Mesendoderm (in vitro differentiated cells): ENCODE results near the gene ZCWPW1.
"Not testable (repeated sequence)": the region's sequence is repeated elsewhere in the genome, so short reads cannot be mapped to it uniquely, and the experiment has no call there.

Source experiments
- DNase-seq: peaks from one replicate; pipeline ENCODE4 v3.0.0; 2013
- H2AK5ac ChIP-seq: 2 replicates; pipeline ENCODE4 v1.6.1; 2013; ENCODE audit warnings: low read length, inconsistent platforms
- H2BK120ac ChIP-seq: 2 replicates; pipeline ENCODE4 v1.6.1; 2013; ENCODE audit warnings: low read depth, mild to moderate bottlenecking, low read length, moderate library complexity, mixed read lengths
- H2BK15ac ChIP-seq: replicated peaks from 2 replicates; pipeline ENCODE4 v1.6.1; 2013; ENCODE audit warnings: low read depth, mild to moderate bottlenecking, moderate library complexity
- H2BK5ac ChIP-seq: 2 replicates; pipeline ENCODE4 v1.6.1; 2013; ENCODE audit warnings: low read length, inconsistent platforms
- H3K18ac ChIP-seq: 2 replicates; pipeline ENCODE4 v1.6.1; 2013; ENCODE audit warnings: mild to moderate bottlenecking, low read length, mixed read lengths
- H3K23ac ChIP-seq: one replicate; pipeline ENCODE4 v1.6.1; 2013; ENCODE audit warnings: low read length
- H3K27ac ChIP-seq: 2 replicates; pipeline ENCODE4 v1.5.1; 2013; ENCODE audit warnings: low read depth, mild to moderate bottlenecking, inconsistent platforms, low read length, moderate library complexity
- H3K27me3 ChIP-seq: 2 replicates; pipeline ENCODE4 v1.6.1; 2013; ENCODE audit warnings: low read length, control low read depth, mild to moderate bottlenecking, inconsistent platforms; ENCODE audit not compliant: insufficient read depth, poor library complexity
- H3K36me3 ChIP-seq: 2 replicates; pipeline ENCODE4 v1.6.1; 2013; ENCODE audit warnings: low read length, inconsistent platforms; ENCODE audit not compliant: control insufficient read depth, insufficient read depth
- H3K4ac ChIP-seq: one replicate; pipeline ENCODE4 v1.6.1; 2013; ENCODE audit warnings: low read depth, mild to moderate bottlenecking, low read length, moderate library complexity
- H3K4me1 ChIP-seq: 2 replicates; pipeline ENCODE4 v1.6.1; 2013; ENCODE audit warnings: low read depth, low read length, inconsistent platforms; ENCODE audit not compliant: control insufficient read depth
- H3K4me2 ChIP-seq: 2 replicates; pipeline ENCODE4 v1.6.1; 2013; ENCODE audit warnings: low read length
- H3K4me3 ChIP-seq: 2 replicates; pipeline ENCODE4 v1.5.1; 2013; ENCODE audit warnings: mild to moderate bottlenecking, low read length
- H3K56ac ChIP-seq: one replicate; pipeline ENCODE4 v1.6.1; 2013; ENCODE audit warnings: low read length
- H3K79me1 ChIP-seq: 2 replicates; pipeline ENCODE4 v1.6.1; 2013; ENCODE audit warnings: low read length, inconsistent platforms
- H3K79me2 ChIP-seq: 2 replicates; pipeline ENCODE4 v1.6.1; 2013; ENCODE audit warnings: mild to moderate bottlenecking, low read length; ENCODE audit not compliant: control insufficient read depth, insufficient read depth
- H3K9ac ChIP-seq: 2 replicates; pipeline ENCODE4 v1.6.1; 2013; ENCODE audit warnings: low read length, inconsistent platforms
- H4K5ac ChIP-seq: one replicate; pipeline ENCODE4 v1.6.1; 2013; ENCODE audit warnings: low read length
- H4K8ac ChIP-seq: one replicate; pipeline ENCODE4 v1.6.1; 2013; ENCODE audit warnings: low read depth, mild to moderate bottlenecking, control low read depth, low read length, moderate library complexity
- WGBS: extraction: QIAGEN DNeasy Blood & Tissue Kit; methylation state at CpG from one replicate; pipeline ENCODE4 v1.1.7; 2013; ENCODE audit warnings: low lambda C conversion rate, missing lambda C conversion rate; ENCODE audit not compliant: insufficient coverage; ENCODE audit errors: extremely low coverage; 5-methylcytosine and 5-hydroxymethylcytosine counted together

ZCWPW1 gene

GRCh38 chr7:100439244-100439643 lies 10.7 kb upstream of the ZCWPW1 start:
- not testable (repeated sequence) for H3K56ac ChIP-seq, H3K79me1 ChIP-seq, H4K8ac ChIP-seq, H3K4me1 ChIP-seq, H3K27me3 ChIP-seq, H3K4me3 ChIP-seq, H3K9ac ChIP-seq, H3K23ac ChIP-seq, H2AK5ac ChIP-seq, H3K27ac ChIP-seq, H3K18ac ChIP-seq, H2BK5ac ChIP-seq, H3K4ac ChIP-seq, H3K79me2 ChIP-seq, H3K36me3 ChIP-seq, H3K4me2 ChIP-seq, H2BK120ac ChIP-seq, H4K5ac ChIP-seq, DNase-seq, H2BK15ac ChIP-seq
- WGBS: no CpG with 5 or more reads among the region's 7 CpGs

GRCh38 chr7:100438731-100439130 lies 10.2 kb upstream of the ZCWPW1 start:
- H3K27me3 ChIP-seq, H2BK5ac ChIP-seq, H3K9ac ChIP-seq, H2BK120ac ChIP-seq, H3K23ac ChIP-seq, DNase-seq, H2BK15ac ChIP-seq, H3K56ac ChIP-seq, H4K8ac ChIP-seq, H3K36me3 ChIP-seq, H3K18ac ChIP-seq, H3K4me3 ChIP-seq, H3K4me1 ChIP-seq, H3K4ac ChIP-seq, H3K79me1 ChIP-seq, H3K4me2 ChIP-seq, H4K5ac ChIP-seq, H2AK5ac ChIP-seq, H3K27ac ChIP-seq: not testable (repeated sequence)
- WGBS: no CpG with 5 or more reads among the region's 8 CpGs
- peaks cover 12% of the 10 kb centered on the region for H3K79me2 ChIP-seq

- no peak overlapping the region for H3K9ac ChIP-seq
- no peaks in the 10 kb centered on the region for H3K4me1 ChIP-seq
- no peak for DNase-seq
- no peak overlapping the region for H3K18ac ChIP-seq
- peaks cover 10% of the 10 kb centered on the region for H3K79me1 ChIP-seq
- H3K23ac ChIP-seq: no peak overlapping the region
- no peak overlapping the region for H3K4me2 ChIP-seq
- peaks cover under 1% of the 10 kb centered on the region for H3K36me3 ChIP-seq
- 100% methylated on average over 1 of the region's 2 CpGs for WGBS
- H3K27ac ChIP-seq: no peak overlapping the region
- no peak overlapping the region for H2BK15ac ChIP-seq
- no peak overlapping the region for H4K5ac ChIP-seq
- H4K8ac ChIP-seq: no peak overlapping the region
- no peak overlapping the region for H2AK5ac ChIP-seq
- H3K4ac ChIP-seq: no peak overlapping the region
- H2BK5ac ChIP-seq: no peak overlapping the region
- no peak overlapping the region for H3K4me3 ChIP-seq
- H2BK120ac ChIP-seq: no peak overlapping the region
- H3K79me2 ChIP-seq: peaks cover 16% of the 10 kb centered on the region
- no peak overlapping the region for H3K56ac ChIP-seq
- H3K27me3 ChIP-seq: no peaks in the 10 kb centered on the region
These were observed 9.7 kb upstream of the ZCWPW1 start for GRCh38 chr7:100438172-100438571.

GRCh38 chr7:100437150-100438100 lies 8.9 kb upstream of the ZCWPW1 start:
- peaks cover 13% of the 10 kb centered on the region for H3K79me1 ChIP-seq
- H3K4me1 ChIP-seq: no peaks in the 10 kb centered on the region
- H4K5ac ChIP-seq: no peak overlapping the region
- H3K56ac ChIP-seq: peak overlapping the region; percentile 5
- H3K18ac ChIP-seq: no peak overlapping the region
- H2BK120ac ChIP-seq: no peak overlapping the region
- H3K27me3 ChIP-seq: no peaks in the 10 kb centered on the region
- no CpG with 5 or more reads among the region's 28 CpGs for WGBS
- no peak for DNase-seq
- H4K8ac ChIP-seq: no peak overlapping the region
- peaks cover 23% of the 10 kb centered on the region for H3K79me2 ChIP-seq
- no peak overlapping the region for H3K23ac ChIP-seq
- peaks cover 2% of the 10 kb centered on the region for H3K36me3 ChIP-seq
- H3K27ac ChIP-seq: no peak overlapping the region
- no peak overlapping the region for H2AK5ac ChIP-seq
- no peak overlapping the region for H3K4me3 ChIP-seq
- no peak overlapping the region for H3K4me2 ChIP-seq
- H2BK5ac ChIP-seq: no peak overlapping the region
- H2BK15ac ChIP-seq: no peak overlapping the region
- H3K4ac ChIP-seq: no peak overlapping the region
- no peak overlapping the region for H3K9ac ChIP-seq

GRCh38 chr7:100435401-100436304 lies 7.2 kb upstream of the ZCWPW1 start:
- peak overlapping the region; percentile 92 for H3K27ac ChIP-seq
- peak overlapping the region; percentile 66 for H3K4me3 ChIP-seq
- H4K5ac ChIP-seq: no peak overlapping the region
- H4K8ac ChIP-seq: no peak overlapping the region
- peak overlapping the region; percentile 72 for H3K23ac ChIP-seq
- peaks cover 5% of the 10 kb centered on the region for H3K36me3 ChIP-seq
- peak overlapping the region; percentile 61 for H2BK5ac ChIP-seq
- H2AK5ac ChIP-seq: no peak overlapping the region
- no peaks in the 10 kb centered on the region for H3K27me3 ChIP-seq
- peaks cover 41% of the 10 kb centered on the region for H3K79me2 ChIP-seq
- H3K18ac ChIP-seq: peak overlapping the region; percentile 89
- H3K9ac ChIP-seq: peak overlapping the region; percentile 86
- peak overlapping the region; percentile 83 for H3K4me2 ChIP-seq
- peak overlapping the region; percentile 93 for H3K56ac ChIP-seq
- WGBS: no CpG with 5 or more reads among the region's 81 CpGs
- no peak overlapping the region for H2BK120ac ChIP-seq
- H3K4ac ChIP-seq: peak overlapping the region; percentile 63
- H3K79me1 ChIP-seq: peaks cover 30% of the 10 kb centered on the region
- H2BK15ac ChIP-seq: no peak overlapping the region
- peaks cover 12% of the 10 kb centered on the region for H3K4me1 ChIP-seq
- peak; percentile 54 for DNase-seq
